GM19099 (cell line): Measurements from ENCODE around the gene EEFSEC.

Experiments used
- POLR2A ChIP-seq: IDR thresholded peaks from 3 replicates; pipeline ENCODE4 v1.6.1; 2011; ENCODE audit warnings: low read depth; ENCODE audit not compliant: insufficient read length; ENCODE audit errors: extremely low read depth

Gene EEFSEC

DNA sequence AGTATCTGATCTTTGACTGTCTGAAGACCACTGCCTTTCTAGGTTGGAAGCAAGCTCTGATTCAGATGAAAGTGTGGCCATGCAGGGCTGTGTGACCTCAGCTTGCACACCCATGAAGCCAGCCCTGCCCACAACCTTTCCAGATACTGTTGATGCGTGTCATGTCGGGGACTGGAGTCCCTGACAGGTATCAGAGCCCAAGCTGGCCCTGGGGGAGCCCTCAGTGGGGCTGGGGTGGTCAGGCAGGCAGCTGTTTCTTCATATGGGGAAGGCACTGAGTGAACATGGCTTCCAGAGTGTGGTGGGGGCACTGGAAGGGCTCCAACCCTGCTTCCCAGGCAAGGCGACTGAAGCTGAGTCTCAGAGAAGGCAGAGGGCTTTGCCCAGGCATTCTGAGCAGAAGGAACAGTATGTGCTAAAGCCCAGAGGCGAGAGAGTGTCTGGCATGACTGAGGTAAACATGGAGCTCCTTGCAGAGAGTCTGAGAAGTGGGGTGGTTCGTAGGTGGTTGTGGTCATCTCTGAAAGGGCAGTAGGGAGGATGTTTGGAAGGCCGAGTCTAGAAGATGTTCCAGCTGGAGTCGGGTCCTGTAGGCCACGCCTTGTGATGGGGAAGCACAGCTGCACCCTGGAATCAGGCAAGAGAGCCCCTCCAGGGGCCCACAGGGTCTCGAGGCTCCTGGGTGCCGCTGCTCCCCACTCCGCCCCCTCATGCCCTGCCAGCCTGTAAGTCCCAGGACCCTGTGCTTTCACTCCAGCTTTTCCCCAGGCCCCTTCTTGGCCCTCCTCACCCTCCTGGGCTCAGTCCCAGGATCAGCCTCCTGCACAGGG lies 122.2 kb downstream of the EEFSEC start:
- TF ChIP-seq POLR2A, result no peak

DNA sequence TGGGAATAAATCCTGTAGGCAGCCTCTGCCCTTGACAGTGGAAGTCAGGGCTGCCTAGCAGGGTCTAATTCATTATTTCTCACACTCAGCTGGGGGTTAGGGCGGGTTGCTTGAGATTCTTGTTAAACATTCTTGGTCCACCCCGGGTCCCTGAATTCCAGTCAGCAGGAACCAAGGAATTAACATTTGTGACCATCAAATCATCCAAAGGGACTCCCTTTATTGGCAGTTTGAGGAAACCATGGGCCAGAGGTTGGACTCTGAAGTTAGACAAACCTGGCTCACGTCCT lies 122.8 kb downstream of the EEFSEC start:
- TF ChIP-seq POLR2A, result no peak

DNA sequence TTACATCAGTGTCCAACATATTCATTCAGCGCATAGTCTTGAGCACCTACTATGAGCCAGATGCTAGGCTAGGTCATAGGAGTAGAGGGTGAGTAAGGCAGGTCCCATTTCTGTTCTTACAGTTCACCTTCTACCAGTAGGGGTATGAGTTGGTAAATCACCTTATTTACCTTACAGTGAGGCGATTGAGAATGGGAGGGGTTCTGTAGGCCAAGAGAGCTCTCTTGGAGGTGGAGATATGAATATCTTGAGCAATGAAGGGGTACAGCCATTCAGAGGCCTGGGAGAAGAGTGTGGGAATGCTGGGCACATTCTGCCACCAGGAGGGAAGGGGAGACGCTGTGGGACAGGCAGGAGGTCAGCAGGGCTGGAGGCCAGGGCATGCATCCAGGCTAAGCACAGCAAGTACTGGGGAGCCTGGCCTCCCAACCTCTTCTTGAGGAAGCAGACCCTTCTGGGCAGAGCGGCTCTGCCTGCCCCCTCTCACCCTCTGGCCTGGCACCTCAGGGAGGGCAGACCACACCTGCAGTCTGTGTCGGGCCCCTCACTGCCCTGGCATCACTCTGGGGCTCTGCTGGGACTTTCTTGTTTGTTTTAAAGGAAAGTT lies 123.4 kb downstream of the EEFSEC start:
- no peak for TF ChIP-seq POLR2A

DNA sequence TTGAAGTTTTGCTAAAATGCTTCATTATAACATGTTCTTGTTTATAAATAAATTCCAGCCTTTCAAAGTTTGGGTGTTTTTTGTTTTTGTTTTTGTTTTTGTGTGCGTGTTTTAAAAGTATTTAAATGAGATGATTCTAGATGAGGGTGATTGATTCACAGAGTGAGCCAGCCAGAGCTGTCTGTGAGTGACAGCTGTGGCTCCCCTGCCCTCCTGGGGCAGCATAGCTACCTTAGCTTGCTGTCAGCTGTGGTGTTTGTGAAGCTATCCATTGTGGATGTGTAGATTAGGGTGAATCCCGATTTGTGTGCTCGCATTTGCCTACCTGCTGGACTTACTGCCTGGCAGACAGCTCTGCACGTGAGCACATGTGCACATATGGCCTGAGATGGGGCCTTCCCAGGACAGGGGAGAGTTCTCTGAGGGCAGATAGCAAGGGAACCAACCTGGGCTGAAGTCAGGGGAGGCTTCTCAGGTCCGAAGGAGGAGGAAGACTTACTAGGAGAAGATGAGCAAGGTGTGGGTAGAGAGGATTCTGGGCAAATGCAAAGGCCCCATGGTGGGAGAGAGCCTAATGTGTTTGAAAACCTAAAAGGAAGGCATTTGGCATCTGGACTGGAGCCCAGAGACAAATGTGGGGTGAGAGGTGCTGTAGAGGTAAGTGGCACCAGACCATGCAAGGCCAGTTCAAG lies 124.2 kb downstream of the EEFSEC start:
- no peak for TF ChIP-seq POLR2A

- no peak for TF ChIP-seq POLR2A
Measured at GRCh38 chr3:128278130-128278529, 124.8 kb downstream of the EEFSEC start.

- TF ChIP-seq POLR2A, result no peak
Measured at GRCh38 chr3:128278761-128279600, 125.7 kb downstream of the EEFSEC start.

GRCh38 chr3:128279601-128279880 lies 126.3 kb downstream of the EEFSEC start:
- TF ChIP-seq POLR2A, result no peak

GRCh38 chr3:128280481-128281052 lies 127.3 kb downstream of the EEFSEC start:
- no peak for TF ChIP-seq POLR2A

DNA sequence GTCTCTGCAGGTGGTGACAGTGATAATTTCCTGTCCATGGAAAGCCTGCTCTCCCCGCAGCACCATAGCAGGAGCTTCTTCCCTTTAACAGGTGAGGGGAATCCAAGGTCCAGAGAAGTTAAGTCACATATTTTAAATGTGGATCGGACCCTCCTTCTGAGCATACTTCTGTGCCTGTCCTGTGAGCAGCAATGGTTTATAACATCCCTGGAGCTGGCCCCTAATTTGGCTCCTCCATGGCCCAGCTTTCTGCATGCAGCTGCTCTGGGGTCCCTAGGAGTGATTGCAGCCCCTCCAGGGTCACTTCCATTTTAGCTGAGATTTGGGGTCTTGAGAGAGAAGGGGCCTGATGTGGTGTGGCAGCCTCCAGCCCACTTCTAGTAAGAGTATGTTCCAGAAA lies 127.8 kb downstream of the EEFSEC start:
- no peak for TF ChIP-seq POLR2A

GRCh38 chr3:128281461-128282367 lies 128.4 kb downstream of the EEFSEC start:
- no peak for TF ChIP-seq POLR2A

DNA sequence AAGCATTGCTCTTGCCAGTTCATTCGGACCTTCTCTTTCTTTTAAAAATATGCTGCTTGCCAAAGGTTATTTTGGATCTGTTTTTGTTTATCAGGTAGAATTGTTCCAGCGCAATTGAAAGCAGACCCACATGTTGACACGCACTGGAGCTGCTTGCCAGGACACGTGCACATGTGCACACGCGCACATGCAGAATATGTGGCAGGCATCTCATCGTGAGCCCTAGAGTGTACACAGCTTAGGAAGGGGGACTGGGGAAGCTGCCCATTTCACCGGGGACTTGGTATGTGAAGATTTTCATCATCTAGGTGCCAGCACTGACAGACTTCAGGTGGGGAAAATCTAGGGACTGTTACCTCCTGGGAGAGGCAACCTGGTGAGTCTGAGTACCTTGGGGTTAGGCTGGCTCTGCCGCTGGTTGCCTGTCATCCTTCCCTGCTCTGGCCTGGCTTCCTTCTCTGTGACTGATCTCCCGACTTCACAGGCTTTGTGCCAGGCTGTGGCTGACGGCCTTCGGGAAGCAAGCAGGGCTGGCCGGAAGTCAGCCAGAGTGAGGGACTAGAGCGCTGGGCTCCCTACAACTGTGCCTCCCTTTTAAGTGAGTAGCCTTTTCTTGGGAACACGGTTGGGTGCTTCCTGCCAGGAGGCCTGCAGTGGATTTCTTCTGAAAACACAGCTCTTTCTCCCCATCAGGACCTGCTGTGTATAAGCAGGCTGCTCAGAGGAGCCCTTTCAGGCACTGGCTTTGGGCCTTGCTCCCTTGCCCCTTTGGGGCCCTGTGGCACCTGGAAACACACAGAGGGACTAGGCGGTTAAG lies 129.3 kb downstream of the EEFSEC start:
- TF ChIP-seq POLR2A, result no peak

GRCh38 chr3:128283421-128283820 lies 130.1 kb downstream of the EEFSEC start:
- no peak for TF ChIP-seq POLR2A
